ENCODE measurements around the gene SLC9A3.

SLC9A3 gene

DNA sequence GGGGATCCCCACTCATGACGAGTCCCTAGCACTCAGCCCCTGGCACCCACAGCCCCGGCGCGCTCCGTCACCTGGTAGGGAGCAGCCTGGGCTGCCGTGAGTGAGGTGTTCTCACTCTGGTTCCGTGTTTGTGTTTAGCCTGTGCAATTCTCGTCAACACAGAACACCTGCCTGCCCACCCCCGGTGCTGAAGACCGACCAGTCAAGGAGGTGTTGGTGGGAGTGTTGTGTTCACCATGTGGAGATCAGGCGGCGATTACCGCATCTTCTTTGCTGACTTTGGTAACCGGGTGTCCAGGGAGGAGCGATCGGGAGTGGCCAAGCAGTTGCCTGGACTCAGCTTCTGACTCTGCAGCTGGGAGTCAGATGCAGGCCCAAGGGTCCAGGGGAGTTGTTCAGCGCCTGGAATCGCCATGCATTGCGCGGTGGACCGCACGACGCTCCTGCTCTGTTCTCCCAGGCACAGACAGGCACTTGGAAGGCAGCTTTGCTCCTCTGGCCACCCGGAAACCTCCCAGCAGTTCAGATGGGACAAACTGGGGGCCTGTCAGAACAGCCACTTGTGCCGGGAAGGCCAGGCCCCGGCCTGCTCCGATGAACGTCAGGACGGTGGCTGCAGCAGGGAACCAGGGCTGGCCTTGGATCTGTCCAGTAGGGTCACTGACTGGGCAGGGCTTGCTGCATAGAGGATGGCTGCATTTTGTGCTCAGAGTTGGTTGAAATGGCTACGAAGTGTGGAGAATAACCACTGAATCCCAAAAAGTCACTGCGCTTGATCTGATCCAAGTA lies 53.1 kb downstream of the SLC9A3 start:
- H3K36me3 ChIP-seq (ENCODE audit: control insufficient read depth, insufficient read depth, low read length), result peaks cover 7% of the 10 kb centered on the region
- H3K27ac ChIP-seq (ENCODE audit: low read depth, low read length), result no peak overlapping the region
- no peaks in the 10 kb centered on the region for H3K9me3 ChIP-seq (ENCODE audit: control insufficient read depth, insufficient read depth, low read length)
- peaks cover 24% of the 10 kb centered on the region for H3K27me3 ChIP-seq (ENCODE audit: control insufficient read depth, insufficient read depth, low read length)
- H3K4me3 ChIP-seq (ENCODE audit: low read depth, low read length), result no peak overlapping the region
- H3K4me1 ChIP-seq (ENCODE audit: control insufficient read depth, insufficient read depth, low read length), result peaks cover 4% of the 10 kb centered on the region; the same call in 1 of the 2 replicates
- H3K9ac ChIP-seq (ENCODE audit: low read depth, low read length), result no peak overlapping the region

DNA sequence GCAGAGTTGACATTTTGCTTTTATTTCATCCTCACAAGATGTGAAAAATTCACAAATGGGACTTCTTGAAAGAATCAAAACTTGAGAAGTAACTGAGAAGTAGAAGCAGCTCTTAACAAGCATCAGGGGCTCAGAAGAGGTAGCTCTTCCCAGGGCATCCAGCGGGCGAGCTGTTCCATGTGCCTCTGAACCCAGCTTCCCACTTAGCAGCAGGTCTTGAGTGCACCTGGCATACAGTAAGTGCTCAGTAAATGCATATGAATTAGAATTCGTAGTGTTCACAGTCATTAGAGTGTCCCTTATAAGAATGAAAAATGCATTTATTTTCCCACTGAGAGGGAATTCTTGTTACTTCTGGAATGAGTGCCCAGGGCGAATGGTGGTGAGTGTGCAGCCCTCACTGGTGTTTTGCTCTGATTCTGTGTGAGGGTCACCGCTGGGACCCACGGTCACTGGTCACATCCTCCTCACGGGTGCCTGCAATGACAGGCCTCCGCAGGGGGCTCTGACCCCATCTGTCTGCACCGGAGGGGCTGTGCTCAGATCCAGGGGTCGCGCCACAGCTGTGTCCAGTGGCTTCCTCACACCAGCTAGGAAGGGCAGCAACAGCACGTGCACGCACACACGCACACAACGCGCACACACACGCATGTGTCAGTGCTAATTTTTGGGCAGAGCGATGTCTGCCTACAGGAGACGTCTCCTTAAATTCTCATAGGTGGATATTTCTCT lies 54.3 kb downstream of the SLC9A3 start:
- Histone ChIP-seq H3K27me3 (ENCODE audit: control insufficient read depth, insufficient read depth, low read length) (peaks cover 12% of the 10 kb centered on the region), H3K36me3 (ENCODE audit: control insufficient read depth, insufficient read depth, low read length) (peaks cover 13% of the 10 kb centered on the region), H3K4me1 (ENCODE audit: control insufficient read depth, insufficient read depth, low read length) (peaks cover 1% of the 10 kb centered on the region; the same call in 1 of the 2 replicates), H3K9me3 (ENCODE audit: control insufficient read depth, insufficient read depth, low read length) (no peaks in the 10 kb centered on the region), H3K4me3 (ENCODE audit: low read depth, low read length) (no peak overlapping the region), H3K9ac (ENCODE audit: low read depth, low read length) (no peak overlapping the region), H3K27ac (ENCODE audit: low read depth, low read length) (no peak overlapping the region)

DNA sequence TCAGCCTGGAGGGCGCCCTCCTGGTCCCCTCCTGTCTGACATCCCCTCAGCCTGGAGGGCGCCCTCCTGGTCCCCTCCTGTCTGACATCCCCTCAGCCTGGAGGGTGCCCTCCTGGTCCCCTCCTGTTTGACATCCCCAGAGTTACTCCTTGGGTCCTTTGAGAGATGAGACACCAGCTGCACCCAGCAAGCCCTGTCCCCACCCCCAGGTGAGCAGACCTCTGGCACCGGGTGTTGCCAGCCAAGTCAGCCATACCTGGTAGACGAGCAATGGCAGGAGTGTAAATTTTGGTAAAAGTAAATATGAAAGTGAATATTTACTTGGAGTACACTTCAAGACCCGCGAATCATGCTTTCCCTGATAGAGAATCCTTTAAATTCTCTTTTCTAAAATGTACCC lies 55.8 kb downstream of the SLC9A3 start:
- Histone ChIP-seq H3K36me3 (ENCODE audit: control insufficient read depth, insufficient read depth, low read length) (peaks cover 26% of the 10 kb centered on the region), H3K9ac (ENCODE audit: low read depth, low read length) (no peak overlapping the region), H3K27ac (ENCODE audit: low read depth, low read length) (no peak overlapping the region), H3K4me1 (ENCODE audit: control insufficient read depth, insufficient read depth, low read length) (no peaks in the 10 kb centered on the region), H3K27me3 (ENCODE audit: control insufficient read depth, insufficient read depth, low read length) (peaks cover 1% of the 10 kb centered on the region; the same call in 1 of the 2 replicates), H3K4me3 (ENCODE audit: low read depth, low read length) (no peak overlapping the region), H3K9me3 (ENCODE audit: control insufficient read depth, insufficient read depth, low read length) (no peaks in the 10 kb centered on the region)

DNA sequence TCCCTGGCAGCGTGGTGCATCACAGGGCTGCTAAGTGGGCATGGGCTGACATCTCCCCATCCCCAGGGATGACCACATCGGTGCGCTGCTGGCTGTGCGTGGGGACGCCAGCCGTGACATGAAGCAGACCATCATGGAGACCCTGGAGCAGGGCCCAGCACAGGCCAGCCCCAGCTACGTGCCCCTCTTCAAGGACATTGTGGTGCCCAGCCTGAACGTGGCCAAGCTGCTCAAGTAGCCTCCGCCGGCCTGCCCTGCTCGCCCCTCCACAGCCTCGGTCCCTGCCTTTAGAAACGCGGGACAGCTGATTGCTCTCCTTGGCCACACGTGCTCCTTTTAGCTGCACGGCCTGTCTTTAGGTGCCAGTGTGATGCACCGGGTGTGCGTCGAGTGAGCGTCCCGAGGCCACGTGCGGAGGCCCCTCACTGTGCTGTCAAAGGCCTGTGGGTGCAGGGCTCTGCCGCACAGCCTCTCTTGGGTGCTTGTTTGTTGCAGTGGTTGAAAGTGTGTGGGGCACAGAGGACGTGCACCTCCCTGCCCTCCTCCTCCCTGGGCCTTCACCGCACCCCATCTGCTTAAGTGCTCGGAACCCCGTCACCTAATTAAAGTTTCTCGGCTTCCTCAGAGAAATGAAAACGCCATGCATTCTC lies 57.5 kb downstream of the SLC9A3 start:
- Histone ChIP-seq H3K27me3 (ENCODE audit: control insufficient read depth, insufficient read depth, low read length) (no peaks in the 10 kb centered on the region), H3K9me3 (ENCODE audit: control insufficient read depth, insufficient read depth, low read length) (no peaks in the 10 kb centered on the region), H3K4me1 (ENCODE audit: control insufficient read depth, insufficient read depth, low read length) (no peaks in the 10 kb centered on the region), H3K36me3 (ENCODE audit: control insufficient read depth, insufficient read depth, low read length) (peaks cover 39% of the 10 kb centered on the region), H3K9ac (ENCODE audit: low read depth, low read length) (no peak overlapping the region), H3K4me3 (ENCODE audit: low read depth, low read length) (no peak overlapping the region), H3K27ac (ENCODE audit: low read depth, low read length) (no peak overlapping the region)

DNA sequence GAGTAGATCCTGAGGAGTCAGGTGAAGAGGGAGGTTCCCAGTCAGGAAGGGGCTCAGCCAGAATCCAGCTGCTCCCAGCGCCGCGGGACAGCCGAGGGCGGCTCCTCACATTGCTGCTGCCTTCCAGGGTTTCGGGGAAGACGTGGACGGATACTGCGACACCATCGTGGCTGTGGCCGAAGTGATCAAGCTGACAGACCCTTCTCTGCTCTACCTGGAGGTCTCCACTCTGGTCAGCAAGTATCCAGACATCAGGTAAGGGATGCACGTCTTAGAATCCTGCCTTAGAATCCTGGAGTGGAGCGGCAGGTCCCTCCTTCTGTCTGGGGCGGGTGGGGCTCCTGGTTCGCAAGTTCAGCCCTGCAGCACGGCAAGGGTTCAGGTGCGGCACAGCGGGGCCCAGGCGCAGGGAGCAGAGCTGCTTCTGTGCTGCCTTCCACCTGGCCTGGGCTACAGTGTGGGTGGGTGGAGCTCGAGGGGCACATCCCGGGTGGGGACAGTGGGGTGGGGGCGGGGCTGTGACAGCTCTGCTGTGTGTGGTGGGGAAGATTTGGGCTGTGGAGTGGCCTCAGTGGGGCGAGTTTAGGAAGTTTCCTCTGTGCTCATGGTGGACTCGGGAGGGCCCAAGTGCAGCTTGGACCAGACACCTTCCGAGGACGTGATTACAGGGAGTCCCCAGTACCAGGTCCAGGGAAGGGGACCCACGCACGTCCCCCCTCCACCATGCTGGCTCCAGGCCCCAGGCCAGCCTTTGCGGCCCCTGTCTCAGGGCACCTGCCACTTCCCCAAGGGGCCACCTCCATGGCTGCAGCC lies 58.5 kb downstream of the SLC9A3 start:
- Histone ChIP-seq H3K9ac (ENCODE audit: low read depth, low read length) (no peak overlapping the region), H3K4me3 (ENCODE audit: low read depth, low read length) (no peak overlapping the region), H3K4me1 (ENCODE audit: control insufficient read depth, insufficient read depth, low read length) (no peaks in the 10 kb centered on the region), H3K36me3 (ENCODE audit: control insufficient read depth, insufficient read depth, low read length) (peaks cover 44% of the 10 kb centered on the region), H3K9me3 (ENCODE audit: control insufficient read depth, insufficient read depth, low read length) (no peaks in the 10 kb centered on the region), H3K27ac (ENCODE audit: low read depth, low read length) (no peak overlapping the region), H3K27me3 (ENCODE audit: control insufficient read depth, insufficient read depth, low read length) (no peaks in the 10 kb centered on the region)

DNA sequence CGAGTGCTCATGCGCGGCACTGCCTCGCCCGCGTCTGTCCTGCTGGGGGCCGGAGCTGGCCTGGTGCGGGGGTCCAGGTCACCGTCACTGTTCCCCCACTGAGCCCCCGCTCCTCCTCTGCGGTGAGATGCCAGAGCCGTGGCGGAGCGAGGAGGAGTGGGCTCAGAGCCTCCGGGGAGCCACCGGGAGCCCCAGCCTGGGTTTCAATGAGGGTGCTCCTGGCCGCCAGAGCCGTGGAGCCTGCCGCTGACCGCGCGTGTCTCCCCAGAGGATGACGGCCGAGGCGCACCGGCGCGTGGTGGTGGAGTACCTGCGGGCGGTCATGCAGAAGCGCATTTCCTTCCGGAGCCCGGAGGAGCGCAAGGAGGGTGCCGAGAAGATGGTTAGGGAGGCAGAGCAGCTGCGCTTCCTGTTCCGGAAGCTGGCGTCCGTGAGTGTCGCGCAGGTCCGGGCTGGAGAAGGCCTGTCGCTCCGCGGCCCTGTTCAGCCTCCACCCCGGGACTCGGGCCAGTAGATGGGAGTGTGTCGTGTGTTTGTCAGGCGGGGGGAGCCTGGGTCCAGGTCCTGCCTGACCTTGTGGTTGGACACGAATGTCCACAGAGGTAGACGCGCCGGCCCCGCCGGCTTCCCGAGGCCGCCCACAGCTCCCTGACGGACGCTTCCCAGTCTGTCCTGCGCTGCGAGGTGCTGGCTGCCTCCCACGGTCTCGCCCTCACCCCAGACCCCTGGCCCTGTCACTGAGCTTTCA lies 59.2 kb downstream of the SLC9A3 start:
- Histone ChIP-seq H3K36me3 (ENCODE audit: control insufficient read depth, insufficient read depth, low read length) (peaks cover 50% of the 10 kb centered on the region), H3K27ac (ENCODE audit: low read depth, low read length) (no peak overlapping the region), H3K4me1 (ENCODE audit: control insufficient read depth, insufficient read depth, low read length) (no peaks in the 10 kb centered on the region), H3K4me3 (ENCODE audit: low read depth, low read length) (no peak overlapping the region), H3K9me3 (ENCODE audit: control insufficient read depth, insufficient read depth, low read length) (no peaks in the 10 kb centered on the region), H3K27me3 (ENCODE audit: control insufficient read depth, insufficient read depth, low read length) (no peaks in the 10 kb centered on the region), H3K9ac (ENCODE audit: low read depth, low read length) (no peak overlapping the region)

DNA sequence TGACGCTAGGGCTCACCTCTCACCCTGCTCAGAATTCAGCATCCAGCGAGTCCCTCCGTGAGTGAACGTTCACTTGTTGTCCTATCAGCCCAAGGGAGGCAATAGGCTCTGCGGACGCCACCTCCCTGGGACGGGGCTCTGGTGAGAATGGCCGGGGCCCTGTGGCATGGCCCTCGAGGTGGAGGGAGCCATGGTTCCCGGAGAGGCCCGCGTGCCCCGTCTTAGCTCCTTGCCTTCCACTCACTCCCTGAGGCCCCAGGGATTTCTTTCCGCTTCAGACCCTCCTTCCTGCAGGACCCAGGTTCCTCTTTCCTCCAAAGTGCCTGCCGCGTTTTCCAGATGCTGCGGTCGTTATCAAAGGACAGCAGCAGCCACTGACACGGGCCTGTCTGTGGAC lies 59.8 kb downstream of the SLC9A3 start:
- Histone ChIP-seq H3K4me3 (ENCODE audit: low read depth, low read length) (no peak overlapping the region), H3K9me3 (ENCODE audit: control insufficient read depth, insufficient read depth, low read length) (no peaks in the 10 kb centered on the region), H3K9ac (ENCODE audit: low read depth, low read length) (no peak overlapping the region), H3K36me3 (ENCODE audit: control insufficient read depth, insufficient read depth, low read length) (peaks cover 53% of the 10 kb centered on the region), H3K27me3 (ENCODE audit: control insufficient read depth, insufficient read depth, low read length) (no peaks in the 10 kb centered on the region), H3K4me1 (ENCODE audit: control insufficient read depth, insufficient read depth, low read length) (no peaks in the 10 kb centered on the region), H3K27ac (ENCODE audit: low read depth, low read length) (no peak overlapping the region)

DNA sequence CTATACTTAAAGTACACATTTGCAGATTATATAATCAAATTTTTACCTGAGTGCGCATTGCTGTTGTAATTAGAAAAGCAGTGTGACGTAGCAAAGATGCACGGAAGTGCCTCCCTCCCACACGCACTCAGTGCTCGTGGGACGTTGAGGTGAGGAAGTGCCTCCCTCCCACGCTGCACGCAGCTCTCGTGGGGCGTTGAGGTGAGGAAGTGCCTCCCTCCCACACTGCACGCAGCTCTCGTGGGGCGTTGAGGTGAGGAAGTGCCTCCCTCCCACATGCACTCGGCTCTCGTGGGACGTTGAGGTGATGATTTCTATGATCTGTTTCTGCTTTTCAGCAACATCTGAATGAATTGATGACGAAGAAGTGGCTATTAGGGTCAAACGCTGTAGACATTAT lies 60.3 kb downstream of the SLC9A3 start:
- Histone ChIP-seq H3K36me3 (ENCODE audit: control insufficient read depth, insufficient read depth, low read length) (peaks cover 55% of the 10 kb centered on the region), H3K4me3 (ENCODE audit: low read depth, low read length) (no peak overlapping the region), H3K4me1 (ENCODE audit: control insufficient read depth, insufficient read depth, low read length) (no peaks in the 10 kb centered on the region), H3K27ac (ENCODE audit: low read depth, low read length) (no peak overlapping the region), H3K27me3 (ENCODE audit: control insufficient read depth, insufficient read depth, low read length) (no peaks in the 10 kb centered on the region), H3K9ac (ENCODE audit: low read depth, low read length) (no peak overlapping the region), H3K9me3 (ENCODE audit: control insufficient read depth, insufficient read depth, low read length) (no peaks in the 10 kb centered on the region)

DNA sequence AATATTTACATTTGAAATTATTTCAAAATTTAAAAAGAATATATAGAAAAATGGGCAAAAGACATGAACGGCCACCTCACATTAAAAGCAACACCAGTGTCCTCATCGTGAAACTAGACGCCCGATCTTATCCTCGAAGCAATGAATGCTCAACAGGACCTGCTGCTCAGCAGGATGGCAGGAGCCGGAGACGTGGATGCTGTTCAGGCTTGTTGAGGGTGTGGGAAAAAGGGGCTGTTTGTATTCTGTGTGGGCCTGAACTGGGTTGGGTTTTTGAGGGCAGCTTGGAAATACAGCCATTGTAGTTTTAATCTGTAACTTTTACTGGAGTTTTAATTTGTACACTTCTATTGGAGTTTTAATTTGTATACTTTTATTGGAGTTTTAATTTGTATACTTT lies 60.9 kb downstream of the SLC9A3 start:
- no peaks in the 10 kb centered on the region for H3K9me3 ChIP-seq (ENCODE audit: control insufficient read depth, insufficient read depth, low read length)
- H3K27ac ChIP-seq (ENCODE audit: low read depth, low read length), result no peak overlapping the region
- no peaks in the 10 kb centered on the region for H3K27me3 ChIP-seq (ENCODE audit: control insufficient read depth, insufficient read depth, low read length)
- H3K4me3 ChIP-seq (ENCODE audit: low read depth, low read length), result no peak overlapping the region
- peaks cover 55% of the 10 kb centered on the region for H3K36me3 ChIP-seq (ENCODE audit: control insufficient read depth, insufficient read depth, low read length)
- no peaks in the 10 kb centered on the region for H3K4me1 ChIP-seq (ENCODE audit: control insufficient read depth, insufficient read depth, low read length)
- H3K9ac ChIP-seq (ENCODE audit: low read depth, low read length), result no peak overlapping the region

DNA sequence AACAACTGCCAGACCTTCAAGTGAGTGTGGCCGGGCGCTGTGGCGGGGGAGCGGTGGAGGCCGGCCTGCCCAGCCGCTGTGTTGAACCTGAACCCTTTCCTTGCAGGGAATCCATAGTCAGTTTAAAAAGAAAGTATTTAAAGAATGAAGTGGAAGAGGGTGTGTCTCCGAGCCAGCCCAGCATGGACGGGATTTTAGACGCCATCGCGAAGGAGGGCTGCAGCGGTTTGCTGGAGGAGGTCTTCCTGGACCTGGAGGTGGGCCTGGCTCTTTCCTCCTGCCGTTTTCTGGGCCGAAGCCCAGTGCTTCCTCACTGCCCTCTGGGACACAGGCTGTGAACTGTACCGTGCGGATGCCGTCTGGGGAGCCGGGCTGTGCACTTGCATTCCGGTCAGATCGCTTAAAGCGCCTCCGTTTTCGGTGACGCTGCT lies 62.2 kb downstream of the SLC9A3 start:
- Histone ChIP-seq H3K9ac (ENCODE audit: low read depth, low read length) (no peak overlapping the region), H3K27ac (ENCODE audit: low read depth, low read length) (no peak overlapping the region), H3K27me3 (ENCODE audit: control insufficient read depth, insufficient read depth, low read length) (no peaks in the 10 kb centered on the region), H3K36me3 (ENCODE audit: control insufficient read depth, insufficient read depth, low read length) (peaks cover 68% of the 10 kb centered on the region), H3K4me3 (ENCODE audit: low read depth, low read length) (no peak overlapping the region), H3K4me1 (ENCODE audit: control insufficient read depth, insufficient read depth, low read length) (no peaks in the 10 kb centered on the region), H3K9me3 (ENCODE audit: control insufficient read depth, insufficient read depth, low read length) (no peaks in the 10 kb centered on the region)
